Inflammatory macrophage (primary cell): ENCODE data around the gene ZSWIM3.
A peak's percentile ranks its signal among the peaks of the same experiment; 100 is the strongest.
"Not testable (repeated sequence)": the region's sequence is repeated elsewhere in the genome, so short reads cannot be mapped to it uniquely, and the experiment has no call there.

Experiments used
- DNase-seq, 2 donors: peaks; one replicate each; pipeline ENCODE4 v3.0.0-alpha.2; 2020 to 2022

The ZSWIM3 gene

DNA sequence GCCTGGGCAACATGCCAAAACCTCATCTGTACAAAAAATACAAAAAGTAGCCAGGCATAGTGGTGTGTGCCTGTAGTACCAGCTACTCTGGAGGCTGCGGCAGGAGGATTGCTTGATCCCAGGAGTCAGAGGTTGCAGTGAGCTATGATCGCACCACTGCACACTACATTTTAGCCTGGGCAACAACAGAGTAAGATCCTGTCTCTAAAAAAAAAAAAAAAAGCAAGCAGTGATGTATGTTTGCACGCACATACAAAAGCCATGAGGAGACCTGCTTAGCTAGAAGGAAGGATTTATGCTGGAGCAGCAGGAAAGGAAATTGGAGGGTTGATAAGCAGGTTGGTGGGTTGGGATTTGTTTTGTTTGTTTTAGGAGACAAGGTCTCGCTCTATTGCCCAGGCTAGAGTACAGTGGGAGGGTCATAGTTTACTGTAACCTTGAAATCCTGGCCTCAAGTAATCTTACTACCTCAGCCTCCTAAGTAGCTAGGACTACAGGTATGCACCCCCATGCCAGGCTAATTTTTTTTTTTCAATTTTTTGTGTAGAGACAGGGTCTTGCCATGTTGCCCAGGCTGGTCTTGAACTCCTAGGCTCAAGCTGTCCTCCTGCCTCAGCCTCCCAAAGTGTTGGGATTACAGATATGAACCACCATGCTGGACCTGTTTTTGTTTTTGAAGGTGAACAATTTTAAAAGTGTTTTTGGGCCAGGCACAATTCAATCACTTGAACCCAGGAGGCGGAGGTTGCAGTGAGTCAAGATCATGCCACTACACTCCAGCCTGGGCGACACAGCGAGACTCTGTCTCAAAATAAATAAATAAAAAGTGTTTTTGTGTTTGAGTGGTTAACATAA is 4.0 kb downstream of the ZSWIM3 start:
- DNase-seq: no peak

DNA sequence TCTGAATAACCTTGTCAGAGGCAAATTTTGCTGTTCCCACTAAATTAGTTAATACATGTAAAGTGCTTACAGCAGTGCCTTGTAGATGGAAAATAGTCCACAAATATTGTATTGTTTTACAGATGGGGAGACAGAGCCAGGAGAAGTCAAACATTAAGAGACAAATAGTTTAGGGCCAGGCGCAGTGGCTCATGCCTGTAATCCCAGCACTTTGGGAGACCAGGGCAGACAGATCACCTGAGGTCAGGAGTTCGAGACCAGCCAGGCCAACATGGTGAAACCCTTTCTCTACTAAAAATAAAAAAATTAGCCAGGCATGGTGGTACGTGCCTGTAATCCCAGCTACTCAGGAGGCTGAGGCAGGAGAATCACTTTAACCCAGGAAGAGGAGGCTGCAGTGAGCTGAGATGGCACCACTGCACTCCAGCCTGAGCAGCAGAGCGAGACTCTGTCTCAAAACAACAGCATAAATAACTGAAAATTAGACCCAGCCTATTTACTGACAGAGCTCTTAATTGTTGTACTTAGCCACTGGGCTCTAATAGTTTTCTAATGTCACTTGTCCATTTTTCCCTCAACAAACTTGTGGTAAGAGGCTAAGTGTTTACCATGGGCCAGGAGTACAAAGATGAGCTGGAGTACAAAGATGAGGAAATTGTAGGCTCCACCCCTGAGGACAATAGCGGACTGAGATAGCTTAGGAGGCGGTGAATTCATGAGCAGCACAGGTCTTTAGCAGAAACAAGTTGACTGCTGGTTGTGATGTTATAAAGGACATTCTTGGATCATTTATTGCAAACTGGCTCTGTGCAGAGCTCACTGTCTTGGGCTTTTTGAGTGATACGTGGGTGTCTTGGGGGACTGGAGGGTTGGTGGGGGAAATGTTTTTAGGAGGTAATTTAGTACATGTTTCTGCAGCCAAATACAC is 6.4 kb downstream of the ZSWIM3 start:
- DNase-seq: no peak

DNA sequence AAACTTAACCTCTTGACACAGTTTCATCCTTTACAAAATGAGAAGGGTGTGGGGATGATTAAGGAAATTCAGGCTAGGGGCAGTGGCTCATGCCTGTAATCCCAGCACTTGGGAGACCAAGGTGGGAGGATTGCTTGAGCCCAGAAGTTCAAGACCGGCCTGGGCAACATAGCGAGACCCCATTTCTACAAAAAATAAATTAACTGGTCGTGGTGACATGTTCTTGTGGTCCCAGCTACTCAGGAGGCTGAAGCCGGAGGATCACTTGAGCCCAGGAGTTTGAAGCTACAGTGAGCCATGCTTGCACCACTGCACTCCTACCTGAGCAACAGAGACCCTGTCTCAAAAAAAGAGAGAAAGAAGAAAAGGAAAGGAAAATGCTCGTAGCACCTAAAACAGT is 9.0 kb downstream of the ZSWIM3 start:
- DNase-seq: no peak

DNA sequence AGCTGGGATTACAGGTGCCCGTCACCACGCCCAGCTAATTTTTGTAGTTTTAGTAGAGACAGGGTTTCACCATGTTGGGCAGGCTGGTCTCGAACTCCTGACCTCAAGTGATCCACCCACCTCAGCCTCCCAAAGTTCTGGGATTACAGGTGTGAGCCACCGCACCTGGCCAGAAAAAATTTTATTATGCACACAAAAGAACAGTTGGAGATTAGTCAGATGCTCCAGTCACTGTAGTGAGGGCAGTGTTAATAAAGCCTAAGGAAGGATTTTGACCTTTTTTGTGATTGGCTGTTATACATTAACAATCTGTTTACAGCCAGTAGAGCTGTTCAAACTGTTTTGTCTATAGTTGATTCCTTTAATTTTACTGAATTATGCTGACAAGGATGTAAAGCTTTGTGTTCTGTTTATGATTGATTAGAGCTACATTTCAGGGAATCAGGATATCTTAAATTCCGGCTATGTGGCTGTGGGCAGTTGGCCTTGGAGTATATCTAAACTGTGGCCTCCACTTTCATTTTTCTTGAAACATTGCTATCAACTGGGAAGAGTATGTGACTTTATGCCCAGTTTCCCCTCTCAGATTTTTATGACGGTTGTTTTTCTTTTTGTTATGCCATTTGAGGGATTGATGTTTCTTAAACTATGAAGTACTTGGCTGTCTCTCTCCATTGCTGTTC is 9.9 kb downstream of the ZSWIM3 start:
- no peak for DNase-seq

DNA sequence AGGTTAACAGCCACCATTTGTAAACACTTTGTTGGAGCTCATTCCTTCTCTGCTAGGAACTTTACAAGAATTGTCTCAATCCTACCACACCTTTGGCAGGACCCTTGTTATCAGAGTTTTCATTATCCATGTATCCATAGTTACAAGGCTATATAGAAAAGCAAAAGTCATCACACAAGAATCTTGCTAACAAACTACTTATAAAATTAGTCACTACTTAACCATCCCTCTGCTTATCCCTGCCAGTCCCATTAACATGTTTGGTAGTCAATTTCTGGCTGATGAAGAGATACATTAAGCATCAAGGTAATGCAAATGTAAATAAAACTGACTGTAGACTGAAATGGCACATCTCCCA is 10.4 kb downstream of the ZSWIM3 start:
- DNase-seq: no peak

DNA sequence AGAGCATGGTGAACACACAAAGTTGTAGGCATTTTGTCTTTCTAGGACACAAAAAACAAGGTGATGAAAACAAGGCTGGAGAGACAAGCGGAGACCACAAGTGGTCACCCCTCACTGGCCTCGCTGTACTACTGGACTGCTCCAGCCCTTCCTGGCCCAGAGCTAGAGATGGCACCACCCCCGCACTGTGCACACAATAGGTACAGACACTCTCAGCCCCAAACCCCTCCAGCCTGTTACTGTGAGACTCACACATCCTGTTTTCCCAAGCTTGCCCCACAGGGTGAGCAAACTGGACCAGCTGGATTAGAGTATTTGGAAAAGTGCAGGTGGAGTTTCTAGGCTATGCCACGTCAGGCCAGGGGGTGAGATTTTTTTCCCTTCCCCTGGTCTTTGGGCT is 15.2 kb downstream of the ZSWIM3 start:
- no peak for DNase-seq

DNA sequence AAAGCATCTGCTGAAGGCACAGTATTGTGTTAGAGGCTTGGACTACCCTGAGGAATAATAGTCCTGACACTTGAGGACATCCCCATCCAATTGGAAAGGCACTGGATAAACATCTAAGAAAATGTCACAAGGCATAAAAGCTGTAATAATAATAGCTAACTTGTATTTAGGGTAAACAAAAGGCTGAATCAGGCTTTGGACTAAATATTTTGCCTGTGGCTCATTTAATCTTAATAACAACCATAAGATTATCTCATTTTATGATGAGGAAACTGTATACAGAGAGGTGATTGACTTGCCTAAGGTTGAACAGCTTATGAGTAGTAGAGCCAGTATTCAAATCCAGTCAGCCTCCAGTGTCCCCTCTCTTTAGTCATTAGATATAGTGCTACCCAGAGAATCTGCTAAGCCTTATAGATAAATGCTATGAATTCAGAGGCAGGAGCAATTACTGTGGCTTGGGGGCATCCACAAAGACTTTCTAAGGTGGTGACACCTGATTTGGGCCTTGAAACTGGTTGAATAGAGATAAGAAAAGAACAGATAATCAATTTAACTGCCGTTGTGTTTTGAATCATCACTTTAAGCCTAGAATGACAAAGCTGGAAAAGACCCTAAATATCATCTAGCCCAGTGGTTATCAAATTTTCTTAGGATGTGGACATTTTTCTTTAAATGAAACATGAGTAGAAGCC is 16.1 kb downstream of the ZSWIM3 start:
- DNase-seq: no peak

DNA sequence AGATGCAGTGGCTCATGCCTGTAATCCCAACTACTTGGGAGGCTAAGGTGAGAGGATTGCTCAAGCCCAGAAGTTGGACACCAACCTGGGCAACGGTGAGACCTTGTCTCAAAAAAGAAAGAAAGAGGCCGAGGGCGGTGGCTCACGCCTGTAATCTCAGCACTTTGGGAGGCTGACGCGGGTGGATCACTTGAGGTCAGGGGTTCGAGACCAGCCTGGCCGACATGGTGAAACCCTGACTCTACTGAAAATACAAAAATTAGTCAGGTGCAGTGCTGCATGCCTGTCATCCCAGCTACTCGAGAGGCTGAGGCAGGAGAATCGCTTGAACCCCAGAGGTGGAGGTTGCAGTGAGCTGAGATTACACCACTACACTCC is 16.7 kb downstream of the ZSWIM3 start:
- not testable (repeated sequence) for DNase-seq

DNA sequence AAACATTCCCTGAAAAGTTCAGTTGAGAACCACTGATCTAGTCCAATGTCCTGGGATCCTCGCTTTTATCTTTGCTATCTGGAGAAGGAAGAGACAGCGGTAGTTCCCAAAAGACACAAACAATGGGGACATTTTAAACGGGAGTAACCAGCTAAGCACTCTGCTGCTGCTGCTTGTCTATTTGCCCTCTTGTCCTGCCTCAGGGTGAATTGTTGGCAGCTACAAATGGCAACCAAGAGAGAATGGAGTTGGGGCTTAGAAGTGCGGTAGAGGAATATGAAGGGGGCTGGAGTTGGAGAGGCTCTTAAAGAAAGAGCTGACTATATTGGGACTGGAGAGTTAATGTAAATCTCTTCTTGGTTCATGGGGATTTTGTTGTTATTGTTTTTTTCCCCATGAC is 17.2 kb downstream of the ZSWIM3 start:
- no peak for DNase-seq

DNA sequence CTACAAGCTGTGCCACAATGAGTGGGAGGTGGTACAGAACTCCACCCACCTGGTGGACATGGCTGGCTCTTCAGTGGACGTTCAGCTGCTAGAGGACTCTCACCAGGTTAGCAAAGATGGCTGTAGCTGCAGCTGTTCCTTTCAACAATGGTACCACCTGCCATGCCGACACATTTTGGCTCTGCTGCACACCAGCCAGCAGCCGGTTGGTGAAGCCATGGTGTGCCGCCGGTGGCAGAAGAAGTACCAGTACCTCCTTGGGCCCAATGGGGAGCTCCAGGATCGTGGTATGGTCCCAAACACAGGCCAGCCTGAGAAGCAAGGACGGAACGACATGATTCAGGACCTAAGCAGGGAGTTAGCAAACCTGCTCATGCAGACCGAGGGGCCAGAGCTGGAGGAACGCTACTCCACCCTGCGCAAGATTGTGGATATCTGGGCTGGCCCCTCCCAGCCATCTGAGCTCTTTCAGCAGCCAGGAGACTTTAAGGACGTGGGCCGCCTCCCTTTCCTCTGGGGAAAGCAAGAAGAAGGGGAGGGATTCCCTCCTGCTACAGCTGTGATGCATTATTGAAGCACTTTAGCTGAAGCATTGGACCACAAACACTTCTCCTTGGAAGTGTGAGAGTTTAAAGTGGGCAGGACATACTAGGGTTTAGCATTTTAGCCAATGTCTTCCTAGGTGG is 20.8 kb downstream of the ZSWIM3 start:
- no peak for DNase-seq

DNA sequence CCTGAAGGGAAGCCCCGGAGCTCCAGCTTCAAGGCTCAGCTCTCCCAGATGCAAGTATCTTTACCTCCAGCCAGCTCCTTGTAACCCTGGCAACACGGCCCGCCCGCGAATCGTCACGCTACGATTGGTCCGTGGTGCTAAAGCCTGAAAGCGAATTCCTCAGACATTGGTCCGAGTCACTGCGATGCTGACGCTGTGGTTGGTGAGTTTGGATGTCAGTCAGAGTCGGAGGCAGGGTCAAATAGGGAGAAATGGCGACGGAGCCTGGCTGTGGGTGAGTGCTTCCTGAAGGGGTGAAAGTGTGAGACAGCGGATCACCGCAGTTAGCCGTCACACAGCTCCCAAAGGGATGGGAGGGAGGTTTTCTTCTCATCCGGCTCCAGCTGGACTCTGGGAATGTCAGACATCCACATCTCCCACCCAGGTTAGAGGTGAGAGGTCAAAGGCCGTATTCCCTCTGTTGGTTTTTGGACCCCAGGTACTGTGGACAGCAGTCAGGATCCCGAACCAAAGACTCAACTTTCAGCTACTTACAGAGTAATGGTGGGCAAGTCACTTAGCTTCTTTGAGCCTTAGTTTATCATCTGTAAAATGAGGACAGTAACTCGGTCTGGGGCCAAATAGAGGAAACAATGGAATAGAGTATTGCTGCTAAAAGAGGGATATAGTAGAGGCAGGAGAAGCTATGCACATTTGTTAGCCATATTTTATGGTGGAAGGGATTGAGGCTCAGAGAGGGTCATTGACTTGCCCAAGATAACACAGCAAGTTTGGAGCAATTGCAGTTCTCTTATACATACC is 23.8 kb downstream of the ZSWIM3 start, which contains the start of gene ZSWIM1:
ZSWIM1 (plus strand) TSS at position 240 of the 801 bp plus-strand sequence. CDS start 1,366 bp downstream, outside the sequence.
- DNase-seq: peak; percentile 100

DNA sequence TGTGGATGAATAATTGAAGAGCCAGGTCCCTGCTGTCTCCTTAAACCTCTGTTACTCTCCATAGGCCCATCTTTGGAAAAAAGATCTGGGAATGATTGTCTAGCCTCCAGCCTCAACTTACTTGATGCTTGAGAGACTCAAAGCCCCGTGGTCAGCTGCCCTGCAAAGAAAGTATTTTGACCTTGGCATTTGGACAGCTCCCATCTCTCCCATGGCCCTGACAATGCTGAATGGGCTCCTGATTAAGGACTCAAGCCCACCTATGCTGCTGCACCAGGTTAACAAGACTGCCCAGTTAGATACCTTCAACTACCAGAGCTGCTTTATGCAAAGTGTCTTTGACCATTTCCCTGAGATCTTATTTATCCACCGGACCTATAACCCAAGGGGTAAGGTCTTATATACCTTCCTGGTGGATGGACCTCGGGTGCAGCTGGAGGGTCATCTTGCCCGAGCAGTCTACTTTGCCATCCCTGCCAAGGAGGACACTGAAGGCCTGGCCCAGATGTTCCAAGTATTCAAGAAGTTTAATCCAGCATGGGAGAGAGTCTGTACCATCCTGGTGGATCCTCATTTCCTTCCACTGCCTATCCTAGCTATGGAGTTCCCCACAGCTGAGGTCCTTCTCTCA is 25.2 kb downstream of the ZSWIM3 start:
- DNase-seq: no peak

DNA sequence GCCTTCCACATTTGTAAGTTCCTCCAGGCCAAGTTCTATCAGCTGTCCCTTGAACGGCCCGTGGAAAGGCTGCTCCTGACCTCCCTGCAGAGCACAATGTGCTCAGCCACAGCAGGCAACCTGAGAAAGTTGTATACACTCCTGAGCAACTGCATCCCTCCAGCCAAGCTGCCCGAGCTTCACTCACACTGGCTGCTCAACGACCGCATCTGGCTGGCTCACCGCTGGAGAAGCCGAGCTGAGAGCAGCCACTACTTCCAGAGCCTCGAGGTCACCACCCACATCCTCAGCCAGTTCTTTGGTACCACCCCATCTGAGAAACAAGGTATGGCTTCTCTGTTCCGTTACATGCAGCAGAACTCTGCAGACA is 25.7 kb downstream of the ZSWIM3 start:
- DNase-seq: no peak

DNA sequence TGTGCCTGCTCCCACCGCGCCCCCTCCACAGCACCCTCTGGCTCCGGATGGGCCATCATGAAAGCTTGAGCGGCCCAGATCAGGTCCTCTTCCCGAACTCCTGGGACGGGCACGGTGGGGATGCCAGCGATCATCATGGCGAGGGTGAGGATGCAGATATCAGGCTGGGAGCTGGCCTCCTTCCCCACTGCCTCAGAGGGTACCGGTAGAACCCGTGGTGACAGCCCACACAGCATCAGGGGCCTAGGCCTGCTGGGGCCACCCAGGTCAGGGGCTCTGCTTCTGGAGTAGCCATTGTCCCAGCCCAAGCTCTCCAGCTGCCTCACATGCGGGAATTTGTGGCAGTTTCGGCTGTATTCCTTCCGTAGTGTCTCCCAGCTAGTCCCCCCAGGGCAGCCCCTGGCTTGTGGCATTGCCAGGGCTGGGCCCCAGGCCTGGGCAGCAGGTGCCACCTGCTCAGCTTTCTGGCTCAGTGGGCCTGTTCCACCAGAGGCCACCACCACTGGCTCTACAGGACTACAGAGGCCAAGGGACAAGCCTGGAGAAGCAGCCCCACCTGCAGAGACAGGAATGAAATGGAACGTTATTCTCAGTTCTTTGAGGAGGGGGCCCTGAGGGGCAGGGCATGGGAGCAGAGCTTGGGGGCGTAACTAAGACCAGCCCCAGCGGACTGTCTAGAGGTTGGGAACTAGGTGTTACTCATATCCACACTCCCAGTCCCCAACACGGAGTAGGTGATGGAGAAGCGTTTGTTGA is 29.4 kb downstream of the ZSWIM3 start:
- DNase-seq: no peak

DNA sequence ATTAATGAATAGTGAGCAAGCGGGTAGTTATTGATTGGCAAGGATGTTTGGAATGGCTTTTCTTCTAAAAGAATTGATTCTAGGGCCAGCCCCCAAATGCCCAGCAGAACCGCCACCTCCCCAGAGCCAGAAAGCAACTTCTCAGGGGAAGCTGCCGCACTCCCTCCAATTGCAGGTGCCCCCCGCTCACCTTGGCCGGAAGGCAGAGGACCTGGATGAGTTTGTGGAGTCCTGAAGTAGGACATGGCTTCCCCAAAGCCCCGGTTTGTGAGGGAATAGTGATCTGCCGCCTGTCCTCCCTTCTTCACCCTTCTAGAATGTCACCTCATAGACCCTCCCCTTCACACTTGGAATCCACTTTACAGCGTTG is 29.9 kb downstream of the ZSWIM3 start, which contains the start of gene SPATA25:
SPATA25 (minus strand) TSS at position 277 of the 370 bp plus-strand sequence; CDS start at position 245, 32 bp downstream.
- no peak for DNase-seq

DNA sequence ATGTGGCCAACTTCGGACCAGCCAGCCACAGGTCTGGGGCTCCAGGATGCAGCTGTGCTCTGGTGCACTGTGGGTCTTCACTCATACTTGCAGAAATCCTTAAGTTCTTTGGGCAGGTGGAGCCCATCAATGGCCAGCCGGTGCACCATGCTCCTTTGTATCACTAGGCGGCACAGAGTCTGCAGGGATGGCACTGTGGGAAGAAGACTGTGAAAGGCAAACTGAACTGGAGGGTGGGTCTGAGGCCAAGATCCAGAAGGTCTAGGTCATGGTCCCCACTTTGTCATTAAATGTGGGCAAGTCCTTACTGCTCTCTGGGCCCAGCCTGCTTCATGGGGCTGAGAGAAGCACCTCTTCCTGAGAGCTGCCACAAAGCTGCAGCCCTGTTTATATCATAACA is 31.3 kb downstream of the ZSWIM3 start:
- DNase-seq: no peak

DNA sequence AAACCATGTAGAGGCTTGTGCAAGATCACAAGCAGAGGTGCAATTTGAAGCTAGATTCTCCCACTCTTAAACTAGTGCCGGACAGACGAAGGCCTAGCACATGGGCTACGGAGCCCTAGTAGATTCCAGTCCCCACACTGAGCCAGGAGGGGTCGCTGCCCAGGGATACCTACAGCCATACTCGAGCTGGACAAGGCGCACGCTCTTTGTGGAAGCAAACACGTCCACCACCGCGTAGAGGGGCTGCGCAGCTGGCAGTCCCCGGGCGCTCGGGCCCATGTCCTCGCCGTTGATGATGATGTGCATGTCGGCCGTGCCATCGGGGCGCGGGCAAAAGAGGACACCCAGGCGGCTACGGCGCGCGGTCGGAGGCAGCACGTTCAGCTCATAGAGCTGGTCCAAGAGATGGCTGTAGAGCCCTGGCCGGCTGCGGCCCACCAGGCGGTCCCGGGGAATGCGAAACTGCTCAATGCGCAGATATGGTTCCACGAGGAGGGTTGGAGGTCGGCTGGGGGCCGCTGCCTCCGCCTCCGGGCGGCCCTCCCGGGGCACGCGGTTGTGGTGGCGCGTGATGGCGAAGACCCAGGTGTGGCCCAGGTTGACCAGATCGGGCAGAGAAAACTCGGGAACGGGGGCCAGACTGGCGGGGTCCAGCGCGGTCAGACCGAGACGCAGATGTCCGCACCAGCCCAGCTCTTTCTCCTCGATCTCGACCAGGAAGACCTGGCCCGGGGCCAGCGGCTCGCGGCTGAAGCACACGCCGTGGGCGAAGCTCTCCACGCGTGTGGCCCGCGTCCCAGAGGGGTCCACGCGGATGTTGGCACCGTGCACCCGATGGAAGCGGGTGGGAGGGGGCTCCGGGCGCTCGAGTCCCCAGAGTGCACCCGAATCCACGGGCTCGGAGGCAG is 32.9 kb downstream of the ZSWIM3 start:
- peak; percentile 76 to 77 for DNase-seq
